Measurements from ENCODE around the gene PPP2R5C. TPM values are rescaled to one million over a fixed set of nuclear protein-coding genes. Genes with fewer than 3 reads are reported as not detected.

The PPP2R5C gene
- total RNA-seq, 1 experiment from 2014 or later: 41.4 TPM

DNA sequence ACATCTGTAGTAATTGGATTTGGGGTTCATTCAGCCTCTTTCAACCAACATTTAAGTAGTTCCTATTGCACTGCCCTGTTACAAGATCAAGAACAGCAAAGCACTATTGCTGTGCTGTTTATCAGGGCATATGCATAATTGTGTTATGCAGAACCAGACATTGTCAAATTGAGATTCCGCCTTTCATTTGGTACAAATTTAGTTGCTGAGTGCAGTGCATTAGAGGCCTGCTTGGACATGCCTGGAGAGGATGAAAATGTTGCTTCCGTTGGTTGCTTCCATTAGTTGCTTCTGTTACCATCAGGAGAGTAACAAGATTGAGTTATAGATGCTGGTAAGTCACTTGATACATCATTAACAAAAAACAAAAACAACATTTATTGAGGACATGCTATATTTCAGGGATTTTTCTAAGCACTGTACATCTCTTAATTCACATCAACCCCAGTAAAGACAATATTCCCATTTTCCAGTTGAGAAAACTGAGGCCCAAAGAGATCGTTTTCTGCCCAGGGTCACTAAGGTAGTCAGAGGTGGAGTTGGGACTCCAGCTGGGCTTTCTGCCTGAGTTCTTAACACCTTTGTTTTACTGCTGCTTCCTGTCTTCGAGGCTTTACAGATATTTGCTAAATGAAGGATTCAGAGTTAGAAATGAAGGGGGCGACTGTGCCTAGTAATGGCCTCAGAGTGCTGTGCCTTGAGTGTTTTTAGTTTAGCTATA is 79.3 kb downstream of the PPP2R5C start:
- DNase-seq (ENCODE audit: low spot score): no peak

DNA sequence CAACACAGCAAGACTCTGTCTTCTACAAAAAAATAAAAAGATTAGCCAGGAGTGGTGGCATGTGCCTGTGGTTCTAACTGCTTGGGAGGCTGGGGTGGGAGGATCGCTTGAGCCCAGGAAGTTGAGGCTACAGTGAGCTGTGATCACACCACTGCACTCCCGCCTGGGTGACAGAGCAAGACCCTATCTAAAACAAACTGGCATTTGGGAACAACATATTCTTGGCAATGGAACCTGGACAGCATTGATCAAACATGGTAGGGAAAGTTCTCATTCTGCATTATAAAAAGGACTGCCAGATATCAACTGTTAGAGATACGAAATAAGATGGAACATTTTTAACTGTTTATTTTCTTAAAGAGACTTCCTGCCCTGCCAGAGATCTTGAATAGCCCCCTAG is 81.5 kb downstream of the PPP2R5C start:
- DNase-seq (ENCODE audit: low spot score): no peak

DNA sequence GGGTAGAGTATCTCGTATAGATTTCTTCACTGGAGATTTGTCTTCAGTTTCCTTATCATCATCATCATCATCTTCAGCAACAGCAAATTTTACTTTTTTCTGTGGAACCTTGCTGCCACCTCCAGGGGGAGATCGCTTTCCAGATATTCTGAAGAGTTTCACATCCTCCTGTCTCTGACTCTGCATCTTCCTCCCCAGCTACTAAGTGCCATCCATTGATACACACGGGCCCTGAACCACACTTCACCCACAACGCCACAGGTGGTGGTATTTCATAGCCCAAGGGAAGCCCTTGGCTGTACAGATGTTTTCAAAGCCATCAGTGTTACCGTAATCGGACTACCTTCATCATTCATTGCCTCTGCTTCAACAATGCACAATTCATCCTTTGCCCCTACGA is 82.2 kb downstream of the PPP2R5C start:
- no peak for DNase-seq (ENCODE audit: low spot score)

DNA sequence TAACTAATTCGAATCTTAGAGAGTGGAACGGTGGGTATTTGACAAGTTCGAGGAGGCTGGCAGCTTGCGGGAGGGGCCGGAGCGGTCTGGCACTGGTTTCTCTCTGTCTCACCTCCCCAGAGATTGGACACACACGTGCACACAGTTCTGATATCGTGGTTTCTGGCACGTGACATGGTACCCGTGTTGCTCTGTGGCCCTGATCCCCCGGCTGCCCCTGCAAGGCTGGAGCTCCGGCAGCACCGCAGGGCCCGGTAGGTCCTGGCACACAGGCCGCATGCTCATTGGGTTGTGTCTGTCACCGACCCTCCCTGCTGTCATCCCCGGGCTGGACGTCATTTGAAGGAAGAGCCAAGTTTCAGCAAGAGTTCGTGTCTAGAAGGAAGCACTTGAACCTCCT is 82.7 kb downstream of the PPP2R5C start:
- DNase-seq (ENCODE audit: low spot score): no peak

DNA sequence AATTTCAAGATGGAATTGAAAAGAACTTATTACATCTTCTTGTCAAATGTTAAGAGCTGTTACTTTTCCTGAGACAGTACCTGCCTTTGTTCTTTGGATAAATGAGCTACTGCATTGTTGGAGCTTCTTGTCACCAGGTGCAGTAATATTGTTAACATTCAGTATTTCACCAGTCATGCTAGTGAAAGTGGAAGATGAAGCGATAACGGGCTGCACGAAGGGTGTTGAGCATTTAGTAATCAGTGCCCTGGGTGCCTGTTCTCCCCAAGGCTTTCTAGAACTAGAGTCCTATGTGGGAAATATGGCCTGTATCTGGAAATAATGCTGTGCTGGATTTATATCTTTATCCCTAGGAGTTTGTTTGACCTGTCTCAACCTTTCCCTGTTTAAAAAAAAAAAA is 83.2 kb downstream of the PPP2R5C start:
- no peak for DNase-seq (ENCODE audit: low spot score)

DNA sequence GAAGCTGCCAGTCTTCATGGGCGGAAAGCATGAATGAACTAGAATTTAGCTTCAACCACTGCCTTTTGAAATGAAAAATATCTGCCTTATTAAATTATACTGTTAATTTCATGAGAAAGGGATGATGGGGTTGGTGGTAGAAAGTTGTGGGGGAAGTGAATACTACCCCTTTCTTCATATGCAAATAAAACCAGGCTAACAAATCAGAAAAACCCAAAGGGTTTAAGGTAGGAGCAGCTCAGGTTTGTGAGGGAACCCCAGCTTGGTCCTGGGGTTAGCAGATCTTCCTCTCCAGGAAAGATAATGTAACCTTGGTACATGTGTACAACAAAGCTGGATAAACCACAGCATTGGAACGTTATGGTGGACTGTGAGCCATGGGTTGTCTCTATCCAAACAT is 84.0 kb downstream of the PPP2R5C start:
- no peak for DNase-seq (ENCODE audit: low spot score)

DNA sequence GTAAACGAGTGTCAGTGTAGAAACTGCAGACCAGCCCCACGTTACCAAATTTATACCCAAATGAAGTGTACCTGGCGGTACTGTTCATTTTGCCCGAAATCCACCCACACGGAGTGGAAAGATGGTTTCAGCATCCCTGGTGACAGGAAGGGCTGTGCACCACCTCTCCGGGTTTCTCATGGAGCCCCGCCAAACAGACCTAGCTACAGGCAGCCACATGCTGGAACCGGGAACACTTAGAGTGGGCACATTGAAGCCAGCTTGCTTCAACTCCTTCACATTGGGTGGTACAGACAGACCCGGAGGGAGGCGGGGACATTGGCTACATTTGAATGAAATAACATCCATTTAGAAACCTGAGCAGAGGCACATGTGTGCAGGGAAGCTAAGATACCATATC is 84.4 kb downstream of the PPP2R5C start:
- DNase-seq (ENCODE audit: low spot score): no peak

DNA sequence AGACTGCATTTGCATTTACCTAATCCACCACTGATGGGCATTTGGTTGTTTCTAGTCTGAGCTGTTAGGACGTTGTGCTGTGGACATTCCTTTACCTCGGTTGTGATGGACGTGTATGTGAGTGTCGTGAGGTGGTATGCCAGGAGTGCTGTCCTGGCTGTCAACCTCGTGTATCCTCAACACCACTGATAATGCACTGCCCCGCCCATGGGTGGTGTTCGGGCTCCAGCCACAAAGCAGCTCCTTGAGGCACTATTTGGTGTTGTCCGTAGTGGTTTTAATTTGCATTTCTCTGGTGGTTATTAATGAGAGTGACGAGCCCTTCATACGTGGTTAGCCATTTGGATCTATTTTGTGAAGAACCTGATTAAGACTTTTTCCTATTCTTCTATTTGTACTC is 87.6 kb downstream of the PPP2R5C start:
- DNase-seq (ENCODE audit: low spot score): no peak

DNA sequence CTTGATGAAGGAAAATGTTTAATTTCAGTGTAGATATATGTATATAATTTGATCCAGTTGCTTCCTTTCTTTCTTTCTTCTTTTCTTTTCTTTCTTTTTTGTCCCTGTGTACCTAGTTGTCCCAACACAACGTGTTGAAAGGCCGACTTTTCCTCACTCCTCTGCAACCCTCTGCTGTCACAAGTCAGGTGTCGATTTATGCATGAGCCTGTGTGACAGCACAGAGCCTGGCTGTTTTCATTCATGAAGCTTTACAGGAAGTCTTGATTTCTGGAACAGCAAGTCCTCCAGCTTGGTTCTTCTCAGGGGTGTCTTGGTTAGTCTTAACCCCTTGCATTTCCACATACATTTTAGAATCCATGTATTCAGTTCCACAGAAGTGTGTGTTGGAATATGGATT is 88.1 kb downstream of the PPP2R5C start:
- no peak for DNase-seq (ENCODE audit: low spot score)

DNA sequence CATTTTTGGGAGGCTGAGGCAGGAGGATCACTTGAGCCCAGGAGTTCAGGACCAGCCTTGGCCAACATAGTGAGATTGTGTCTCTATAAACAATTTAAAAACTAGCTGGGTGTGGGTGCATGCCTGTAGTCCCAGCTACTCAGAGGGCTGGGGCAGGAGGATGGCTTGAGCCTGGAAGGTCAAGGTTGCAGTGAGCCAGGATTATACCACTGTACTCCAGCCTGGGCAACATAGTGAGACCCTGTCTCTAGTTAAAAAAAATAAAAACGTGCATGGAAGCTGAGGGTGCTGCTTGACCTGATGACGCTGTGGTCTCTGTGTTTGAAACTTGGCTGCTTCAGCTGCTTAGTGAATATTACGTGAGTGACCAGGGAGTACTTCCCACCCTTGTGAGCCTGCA is 89.7 kb downstream of the PPP2R5C start:
- DNase-seq (ENCODE audit: low spot score): no peak

DNA sequence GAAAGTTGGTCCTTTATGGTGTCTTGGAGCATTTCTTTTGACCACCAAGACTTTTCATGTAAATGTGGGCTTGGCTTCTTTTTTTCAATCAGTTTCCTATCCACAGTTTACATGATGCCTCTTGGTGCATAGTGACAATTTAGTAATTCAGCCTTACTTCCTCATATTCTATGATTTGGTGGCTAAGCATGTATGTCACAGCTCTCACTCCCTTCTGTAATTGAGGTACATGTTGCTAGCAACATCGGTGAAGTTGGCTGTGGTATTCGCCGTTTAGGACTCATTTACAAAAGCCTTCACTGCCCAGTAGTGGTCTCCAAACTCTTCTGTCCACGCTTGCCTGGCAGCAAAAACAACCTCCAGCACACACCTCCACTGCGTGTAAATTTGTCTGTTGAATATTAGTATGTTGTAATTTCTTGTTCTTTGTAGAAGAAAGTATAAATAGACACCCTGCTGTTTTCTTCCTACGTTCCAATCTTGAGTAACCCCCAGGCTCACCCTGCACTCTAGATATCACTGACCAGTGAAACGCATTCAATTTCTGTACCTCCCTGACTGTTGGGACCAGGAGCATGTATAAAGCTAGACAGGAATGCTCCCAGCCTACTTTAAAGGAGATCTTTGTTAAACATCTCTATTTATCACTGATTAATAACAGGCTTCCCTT is 90.4 kb downstream of the PPP2R5C start:
- no peak for DNase-seq (ENCODE audit: low spot score)

DNA sequence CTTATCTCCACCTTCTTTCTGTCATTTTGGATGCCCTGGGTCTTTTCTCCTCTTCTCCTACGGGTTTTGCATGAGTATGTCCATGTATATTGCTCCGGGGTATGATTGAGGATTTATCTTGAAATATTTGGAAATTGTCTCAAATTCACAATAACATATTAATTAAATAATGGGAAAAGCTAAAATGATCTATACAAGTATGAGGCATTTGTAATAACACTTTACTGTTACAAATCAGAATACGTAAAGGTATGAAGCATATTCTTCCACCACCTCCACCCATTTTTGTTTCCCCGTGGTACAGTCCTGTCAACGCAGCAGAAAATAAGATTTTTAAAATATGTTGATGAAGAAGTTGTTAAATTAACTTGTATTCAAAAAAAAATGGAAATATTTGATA is 91.3 kb downstream of the PPP2R5C start:
- DNase-seq (ENCODE audit: low spot score): no peak

DNA sequence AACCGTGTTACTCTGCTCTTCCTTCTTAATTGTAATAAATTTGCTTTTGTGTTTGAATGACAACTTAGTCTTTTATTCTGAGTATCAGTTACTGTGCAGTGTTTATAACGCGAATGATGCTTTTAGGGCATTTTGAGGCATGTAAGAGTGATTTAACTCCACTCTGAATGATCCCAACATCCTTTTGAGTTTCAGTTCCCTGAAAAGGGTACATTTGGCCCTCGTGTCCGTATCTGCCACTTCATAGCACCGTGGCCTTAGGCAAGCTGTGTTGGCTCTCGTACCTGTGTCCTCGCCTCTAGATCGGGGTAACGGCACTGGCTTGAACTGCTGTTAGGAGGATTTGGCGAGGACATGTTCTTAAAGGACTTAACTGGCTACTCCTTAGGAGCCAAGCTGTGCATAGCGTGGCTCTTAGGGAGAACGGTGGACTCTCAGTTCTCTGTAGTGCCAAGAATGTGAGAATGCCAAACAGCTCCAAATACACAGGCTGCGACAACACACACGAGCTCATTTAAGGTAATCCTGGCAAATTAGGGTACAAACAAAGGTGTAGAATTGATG is 92.0 kb downstream of the PPP2R5C start:
- DNase-seq (ENCODE audit: low spot score): no peak

DNA sequence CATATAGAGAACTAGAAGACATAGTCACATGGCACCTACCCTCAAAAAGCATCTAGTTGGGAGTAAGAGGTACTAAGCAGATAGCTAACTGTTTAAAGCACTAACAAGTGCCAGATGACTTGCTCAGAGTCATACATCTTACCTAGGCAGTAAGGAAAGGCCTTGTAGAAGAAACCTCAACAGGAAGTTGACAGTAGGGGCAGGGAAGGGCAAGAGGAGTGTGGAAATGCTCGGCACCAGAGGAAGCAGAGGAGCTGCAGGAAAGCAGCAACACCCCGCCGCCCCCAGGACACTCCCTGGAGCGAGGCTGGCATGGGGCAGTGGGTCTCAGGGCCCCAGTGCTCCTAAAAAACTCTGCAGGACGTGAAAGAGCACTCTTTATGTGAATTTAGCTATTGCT is 92.9 kb downstream of the PPP2R5C start:
- DNase-seq (ENCODE audit: low spot score): no peak

DNA sequence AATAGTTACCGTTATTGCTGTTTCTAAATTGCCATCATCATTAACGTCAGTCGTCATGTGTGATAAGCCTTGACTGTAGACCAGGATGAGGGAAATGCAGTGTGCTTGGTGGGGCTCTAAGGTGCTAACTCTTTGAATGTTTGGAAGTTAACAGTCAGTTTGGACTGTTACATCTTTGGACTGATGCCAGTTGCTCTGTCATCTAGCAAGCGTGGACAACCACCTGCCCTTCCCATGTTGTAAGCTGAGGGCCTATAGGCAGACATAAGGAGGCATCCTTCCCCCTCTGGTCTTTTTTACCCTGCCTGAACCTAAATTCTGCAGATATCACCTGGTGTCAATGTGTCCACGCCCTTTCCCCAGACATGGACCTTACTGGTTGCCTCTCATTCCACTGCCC is 94.4 kb downstream of the PPP2R5C start:
- no peak for DNase-seq (ENCODE audit: low spot score)

DNA sequence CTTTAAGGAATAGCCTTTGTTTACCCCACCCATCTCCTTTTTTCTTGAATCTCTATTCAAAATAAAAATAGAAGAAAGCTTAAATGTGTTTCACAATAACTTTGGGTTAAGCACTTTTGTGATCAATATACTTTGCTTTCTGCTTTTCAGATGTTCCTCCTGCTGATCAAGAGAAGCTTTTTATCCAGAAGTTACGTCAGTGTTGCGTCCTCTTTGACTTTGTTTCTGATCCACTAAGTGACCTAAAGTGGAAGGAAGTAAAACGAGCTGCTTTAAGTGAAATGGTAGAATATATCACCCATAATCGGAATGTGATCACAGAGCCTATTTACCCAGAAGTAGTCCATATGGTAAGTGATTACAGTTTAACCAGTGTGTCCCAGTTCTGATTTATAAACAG is 95.0 kb downstream of the PPP2R5C start:
- DNase-seq (ENCODE audit: low spot score): no peak

DNA sequence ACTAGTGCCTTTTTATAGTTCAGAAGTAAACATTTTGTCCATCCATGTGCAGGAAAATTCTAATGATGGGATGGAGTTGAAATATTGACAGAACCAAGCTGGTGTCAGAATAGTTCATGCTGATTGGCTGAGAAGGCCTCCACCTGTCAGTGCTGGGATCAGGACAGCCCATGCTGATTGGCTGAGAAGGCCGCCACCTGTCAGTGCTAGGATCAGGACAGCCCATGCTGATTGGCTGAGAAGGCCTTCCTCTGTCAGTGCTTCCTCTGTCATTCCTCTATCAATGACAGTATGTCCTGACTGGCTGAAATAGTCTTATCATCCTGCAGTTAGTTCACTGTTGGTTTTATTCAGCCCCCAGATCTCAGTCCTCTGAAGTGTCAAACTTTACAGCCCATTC is 95.7 kb downstream of the PPP2R5C start:
- peak; percentile 7 for DNase-seq (ENCODE audit: low spot score)

DNA sequence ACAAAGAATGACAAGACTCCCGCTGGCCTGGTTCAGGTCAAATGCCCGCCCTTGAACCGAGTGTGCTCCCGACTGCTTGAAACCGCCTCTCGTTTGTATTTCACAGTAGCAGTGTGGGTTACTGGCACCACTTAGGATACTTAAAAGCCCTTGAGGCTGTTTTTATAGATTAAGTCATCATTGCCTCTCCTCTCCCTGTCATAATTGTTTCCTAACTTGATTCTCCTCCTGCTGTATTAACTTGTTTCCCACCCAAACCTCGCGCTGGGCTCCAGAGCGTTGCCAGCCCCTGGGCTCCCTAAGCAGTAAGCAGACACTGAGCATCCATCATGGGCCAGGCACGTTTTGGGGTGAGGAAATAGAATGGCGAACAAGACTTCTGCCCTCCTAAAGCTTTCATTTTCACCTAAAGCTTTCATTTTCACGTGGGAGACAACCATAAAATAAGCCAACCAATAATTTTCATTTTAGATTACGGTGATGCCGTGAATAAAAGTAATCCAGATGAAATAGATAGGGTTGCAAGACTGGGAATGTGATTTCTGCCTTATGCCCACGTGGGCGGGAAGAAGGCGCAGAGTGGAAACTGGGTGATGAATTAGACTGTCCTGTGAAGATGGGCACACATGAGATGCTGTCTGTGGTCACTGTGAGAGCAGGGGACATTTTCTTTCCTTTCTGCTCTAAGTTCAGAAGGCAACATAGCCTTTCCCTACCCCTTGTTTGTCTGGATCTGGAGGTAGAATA is 97.5 kb downstream of the PPP2R5C start:
- DNase-seq (ENCODE audit: low spot score): no peak

DNA sequence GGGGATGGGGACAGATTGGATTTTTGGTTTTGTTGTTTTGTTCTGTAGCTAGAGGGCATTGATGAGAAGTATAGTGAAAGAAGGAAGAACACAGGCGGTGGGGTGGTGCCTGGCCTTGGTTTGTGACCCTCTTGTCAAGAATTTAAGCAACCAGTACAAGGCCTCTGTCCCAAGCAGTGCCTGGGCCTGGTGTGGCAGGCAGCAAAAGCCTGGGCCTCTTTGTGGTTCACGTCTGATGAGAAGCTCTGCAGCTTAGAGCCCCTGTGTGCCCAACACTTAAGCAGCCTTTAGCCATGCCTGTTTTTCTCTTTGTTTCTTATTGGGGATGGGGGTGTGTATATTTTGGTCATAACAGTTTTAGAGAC is 98.0 kb downstream of the PPP2R5C start:
- DNase-seq (ENCODE audit: low spot score): no peak

DNA sequence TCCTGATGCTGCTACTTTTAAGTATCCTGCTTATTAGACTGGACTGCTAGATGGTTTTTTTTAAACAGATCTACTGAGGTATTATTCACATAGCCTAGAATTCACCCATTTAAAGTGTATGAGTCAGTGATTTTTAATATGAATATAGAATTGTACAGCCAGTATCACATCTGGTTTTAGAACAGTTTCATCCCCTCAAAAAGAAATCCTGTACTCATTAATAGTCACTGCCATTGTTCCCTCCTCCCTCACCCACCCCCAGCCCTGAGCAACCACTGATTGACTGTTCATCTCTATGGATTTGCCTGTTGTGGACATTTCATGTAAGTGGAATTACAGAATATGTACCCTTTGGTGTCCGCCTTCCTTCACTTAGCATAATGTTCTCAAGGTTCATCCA is 98.4 kb downstream of the PPP2R5C start:
- no peak for DNase-seq (ENCODE audit: low spot score)

DNA sequence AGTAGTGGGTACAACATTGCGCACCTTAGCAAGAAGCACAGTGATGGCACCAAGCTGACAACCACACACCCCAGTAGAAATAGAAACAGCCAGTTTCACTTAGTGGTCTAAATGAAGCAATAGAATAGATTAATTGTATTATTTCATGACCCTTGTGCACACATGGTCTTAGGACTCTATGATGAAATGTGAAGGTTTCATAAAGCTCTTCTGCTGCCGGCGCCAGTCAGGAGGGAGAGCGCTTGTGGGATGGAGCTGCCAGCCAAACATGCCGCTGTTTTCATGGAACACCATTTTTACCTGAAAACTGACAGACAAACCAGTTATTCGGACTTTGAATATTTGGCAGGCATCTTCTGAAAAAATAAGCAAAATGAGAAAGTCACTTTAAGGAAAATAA is 100.0 kb downstream of the PPP2R5C start:
- no peak for DNase-seq (ENCODE audit: low spot score)

DNA sequence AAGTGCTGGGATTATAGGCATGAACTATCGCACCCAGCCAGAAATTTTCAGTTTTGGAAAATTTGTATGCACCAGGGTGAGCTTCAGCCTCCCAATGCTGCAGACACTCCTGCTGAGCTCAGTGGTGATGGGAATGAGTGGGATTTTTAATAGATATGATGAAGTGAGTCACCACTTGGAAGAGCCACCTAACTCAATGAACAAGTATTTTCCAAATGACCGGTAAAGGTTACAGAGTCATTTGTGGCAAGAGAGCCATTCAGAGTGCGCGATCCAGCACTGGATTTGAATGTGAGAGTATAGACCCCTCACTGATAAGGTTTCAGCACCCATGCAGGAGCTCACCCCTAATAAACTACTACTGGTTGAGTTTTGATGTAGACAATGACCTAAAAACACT is 100.7 kb downstream of the PPP2R5C start:
- DNase-seq (ENCODE audit: low spot score): no peak

DNA sequence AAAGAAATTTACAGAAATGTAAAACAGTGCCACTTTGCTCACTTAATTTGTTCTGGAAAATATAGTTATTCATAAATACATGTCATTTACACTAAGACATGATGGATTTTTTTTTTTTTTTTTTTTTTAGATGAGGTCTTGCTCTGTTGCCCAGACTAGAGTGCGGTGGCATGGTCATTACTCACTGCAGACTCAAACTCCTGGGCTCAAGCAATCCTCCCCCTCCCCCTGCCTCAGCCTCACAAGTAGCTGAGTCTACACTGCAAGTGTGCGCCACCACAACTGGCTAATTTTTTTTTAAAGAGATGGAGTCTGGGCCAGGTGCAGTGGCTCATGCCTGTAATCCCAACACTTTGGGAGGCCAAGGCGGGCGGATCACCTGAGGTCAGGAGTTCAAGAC is 101.2 kb downstream of the PPP2R5C start:
- DNase-seq (ENCODE audit: low spot score): no peak
